K562 (cell line): Measurements from ENCODE around the gene PSAP. TPM values are rescaled to one million over a fixed set of nuclear protein-coding genes. Genes with fewer than 3 reads are reported as not detected.

ENCODE experiments used
- ATAC-seq: fragments of 200-7000 bp; cut with Tn5 transposase; 3 replicates; pipeline ENCODE4 v1.9.1; 2020; ENCODE audit warnings: moderate library complexity
- BruUV-seq: library from RNA; stranded (reverse); fragments of 400-500 nt; replicated peaks from 2 replicates; lab custom pipeline; 2021; lab: Mats Ljungman, UMichigan
- CTCF ChIA-PET: fragments of 300-600 bp; formaldehyde crosslinking; extraction: SDS; loops from one replicate; lab custom pipeline; 2021; ENCODE audit warnings: low intra/inter-chr PET ratio; lab: Yijun Ruan, JAX
- POLR2A ChIA-PET: fragments of 300-600, 350-650 bp; sonication (Branson Sonifier 250); formaldehyde crosslinking; extraction: SDS; loops from one replicate; lab custom pipeline; 2021; ENCODE audit warnings: antibody characterized with exemption, inconsistent platforms; lab: Yijun Ruan, JAX
- DNase-seq, 4 experiments: peaks; one replicate each; pipeline versions ENCODE4 v3.0.0 to v3.0.0-alpha.2; 2011 to 2018; ENCODE audit warnings: low spot score in 3 of 4, mixed read lengths in 3 of 4; ENCODE audit errors: extremely low read depth in 1 of 4
- FAIRE-seq: peaks from 2 replicates; lab custom pipeline; 2011; peaks lifted over from hg19 to GRCh38; lab: Jason Lieb, UNC
- H2AFZ ChIP-seq: 2 replicates; pipeline ENCODE4 v1.6.0; 2011; ENCODE audit warnings: low read depth, low read length, control low read depth, inconsistent platforms
- H3K27ac ChIP-seq: fragments of 200-600 bp; 3 replicates; pipeline ENCODE4 v1.8.0; 2011; ENCODE audit warnings: low read depth, mild to moderate bottlenecking, control low read depth, inconsistent platforms, low read length, moderate library complexity, mixed read lengths; ENCODE audit errors: extremely low read depth
- H3K27me3 ChIP-seq, 2 experiments: fragments of 300-600 bp in 1 of 2; 2 replicates in 1 of 2; 3 replicates in 1 of 2; pipeline versions ENCODE4 v1.6.0 to v1.8.0; 2011; ENCODE audit warnings: inconsistent platforms in 2 of 2, low read length in 2 of 2, mild to moderate bottlenecking in 1 of 2, mixed read lengths in 1 of 2, moderate library complexity in 1 of 2; ENCODE audit not compliant: control insufficient read depth in 2 of 2, insufficient read depth in 2 of 2
- H3K36me3 ChIP-seq: fragments of 300-600 bp; 3 replicates; pipeline ENCODE4 v1.8.0; 2011; ENCODE audit warnings: mild to moderate bottlenecking, low read length, inconsistent platforms; ENCODE audit not compliant: control insufficient read depth, insufficient read depth
- H3K4me1 ChIP-seq, 2 experiments: fragments of 200-600 bp in 1 of 2; replicated peaks in 1 of 2; 2 replicates in 1 of 2; 3 replicates in 1 of 2; pipeline versions ENCODE4 v1.5.1 to v1.8.0; 2011; ENCODE audit warnings: inconsistent platforms in 2 of 2, low read length in 2 of 2, mild to moderate bottlenecking in 1 of 2, mixed read lengths in 1 of 2, moderate library complexity in 1 of 2; ENCODE audit not compliant: control insufficient read depth in 2 of 2, insufficient read depth in 2 of 2
- H3K4me2 ChIP-seq: 2 replicates; pipeline ENCODE4 v1.6.1; 2011; ENCODE audit warnings: low read length, control low read depth, inconsistent platforms, mixed read lengths; ENCODE audit not compliant: insufficient read depth
- H3K4me3 ChIP-seq: fragments of 200-600 bp; sonication (generic), shearing (Covaris generic); 2 replicates; pipeline ENCODE4 v1.5.1; 2016; ENCODE audit warnings: control low read depth, inconsistent platforms
- H3K79me2 ChIP-seq: fragments of 200-600 bp; 3 replicates; pipeline ENCODE4 v1.8.0; 2011; ENCODE audit warnings: low read length, inconsistent platforms; ENCODE audit not compliant: control insufficient read depth, insufficient read depth
- H3K9ac ChIP-seq, 2 experiments: 2 replicates each; pipeline versions ENCODE4 v1.6.0 to v1.6.1; 2011; ENCODE audit warnings: low read depth in 2 of 2, low read length in 2 of 2, control low read depth in 1 of 2, inconsistent platforms in 1 of 2, mild to moderate bottlenecking in 1 of 2, mixed read lengths in 1 of 2; ENCODE audit not compliant: insufficient read depth in 1 of 2
- H3K9me1 ChIP-seq: one replicate; pipeline ENCODE4 v1.6.0; 2011; ENCODE audit warnings: inconsistent platforms, mild to moderate bottlenecking, low read length, moderate library complexity; ENCODE audit not compliant: control insufficient read depth, insufficient read depth
- H3K9me3 ChIP-seq: replicated peaks from 2 replicates; pipeline ENCODE4 v1.5.1; 2011; ENCODE audit warnings: low read depth, low read length, inconsistent platforms; ENCODE audit not compliant: control insufficient read depth, insufficient read depth
- H4K20me1 ChIP-seq: replicated peaks from 2 replicates; pipeline ENCODE4 v1.6.1; 2011; ENCODE audit warnings: low read length, inconsistent platforms, mixed read lengths; ENCODE audit not compliant: control insufficient read depth, insufficient read depth
- KHSRP ChIP-seq: fragments of 450-650 bp; IDR thresholded peaks from 2 replicates; pipeline ENCODE4 v1.6.1; 2017
- NCOA2 ChIP-seq, 2 experiments: fragments of 450-650 bp; IDR thresholded peaks; 2 replicates each; pipeline ENCODE4 v1.6.1; 2018; ENCODE audit warnings: mild to moderate bottlenecking in 2 of 2, moderate library complexity in 1 of 2; ENCODE audit not compliant: partially characterized antibody in 2 of 2
- OTX1 ChIP-seq: fragments of 450-650 bp; formaldehyde crosslinking; IDR thresholded peaks from 2 replicates; pipeline ENCODE4 v1.4.0; 2022; ENCODE audit warnings: mild to moderate bottlenecking
- POLR2G ChIP-seq: fragments of 200-400 bp; formaldehyde crosslinking; IDR thresholded peaks from 2 replicates; pipeline ENCODE4 v1.6.1; 2017; ENCODE audit warnings: low read depth, mild to moderate bottlenecking, antibody characterized with exemption, low read length, moderate library complexity
- RBM22 ChIP-seq: fragments of 200-400 bp; formaldehyde crosslinking; IDR thresholded peaks from 2 replicates; pipeline ENCODE4 v1.6.1; 2018; ENCODE audit warnings: low read length, low read depth; ENCODE audit not compliant: poor library complexity, severe bottlenecking
- SNIP1 ChIP-seq: fragments of 450-650 bp; IDR thresholded peaks from 2 replicates; pipeline ENCODE4 v1.7.1; 2017; ENCODE audit warnings: low read depth, mild to moderate bottlenecking
- SRSF1 ChIP-seq: fragments of 200-400 bp; formaldehyde crosslinking; IDR thresholded peaks from 2 replicates; pipeline ENCODE4 v1.6.1; 2017; ENCODE audit warnings: mild to moderate bottlenecking, low read depth, low read length, moderate library complexity
- WGBS: fragments of 100-300 bp; shearing (Covaris generic); methylation state at CpG from one replicate; pipeline ENCODE4 v1.1.6; 2016; ENCODE audit warnings: low coverage, mixed read lengths; ENCODE audit not compliant: insufficient coverage; ENCODE audit errors: missing lambda C conversion rate; 5-methylcytosine and 5-hydroxymethylcytosine counted together
- in situ Hi-C: fragments of 300-500 bp; cut with MboI; formaldehyde crosslinking; loops from 4 replicates; pipeline ENCODE4 v1.15.0; 2018; ENCODE audit warnings: inconsistent platforms, mixed read lengths
- intact Hi-C: fragments of 100-400 bp; cut with micrococcal nuclease; formaldehyde crosslinking; loops from 2 replicates; pipeline ENCODE4 v1.14.2; 2022
- polyA plus RNA-seq, 8 experiments: library from polyadenylated mRNA; depleted of rRNA in 4 of 8; stranded (reverse) in 5 of 8; unstranded in 3 of 8; fragments of >200 nt; fragmentation: Nextera tagmentation in 2 of 8; fragmentation: Illumina TruSeq in 1 of 8; extraction: Ambion mirVana in 2 of 8; extraction: Trizol in 1 of 8; gene quantifications; 2 replicates each; pipeline versions ENCODE4 v1.2.1 to v1.2.3, GENCODE V29; 2011 to 2014; ENCODE audit warnings: inconsistent platforms in 1 of 8, missing spikeins in 1 of 8
- total RNA-seq, 7 experiments: library from RNA; depleted of rRNA in 6 of 7; stranded (reverse); fragments of >200 nt in 6 of 7; fragmentation: Illumina TruSeq in 2 of 7; extraction: Trizol in 2 of 7; gene quantifications; 2 replicates each; pipeline versions ENCODE4 v1.2.1 to v1.2.3, GENCODE V29; 2011 to 2021; ENCODE audit warnings: low replicate concordance in 1 of 7
- TF ChIP-seq, protein P1 (sequence below): sonication (generic); formaldehyde crosslinking; IDR thresholded peaks from 2 replicates; pipeline ENCODE4 v1.9.0; 2022; ENCODE audit warnings: mild to moderate bottlenecking, missing genetic modification reagents

Gene PSAP
- total and polyA plus RNA-seq, 9 of the 15 experiments (the other 6 are each of a cell fraction or from before 2014, with no cell fraction given) = 245 to 700 (median 429) TPM

DNA sequence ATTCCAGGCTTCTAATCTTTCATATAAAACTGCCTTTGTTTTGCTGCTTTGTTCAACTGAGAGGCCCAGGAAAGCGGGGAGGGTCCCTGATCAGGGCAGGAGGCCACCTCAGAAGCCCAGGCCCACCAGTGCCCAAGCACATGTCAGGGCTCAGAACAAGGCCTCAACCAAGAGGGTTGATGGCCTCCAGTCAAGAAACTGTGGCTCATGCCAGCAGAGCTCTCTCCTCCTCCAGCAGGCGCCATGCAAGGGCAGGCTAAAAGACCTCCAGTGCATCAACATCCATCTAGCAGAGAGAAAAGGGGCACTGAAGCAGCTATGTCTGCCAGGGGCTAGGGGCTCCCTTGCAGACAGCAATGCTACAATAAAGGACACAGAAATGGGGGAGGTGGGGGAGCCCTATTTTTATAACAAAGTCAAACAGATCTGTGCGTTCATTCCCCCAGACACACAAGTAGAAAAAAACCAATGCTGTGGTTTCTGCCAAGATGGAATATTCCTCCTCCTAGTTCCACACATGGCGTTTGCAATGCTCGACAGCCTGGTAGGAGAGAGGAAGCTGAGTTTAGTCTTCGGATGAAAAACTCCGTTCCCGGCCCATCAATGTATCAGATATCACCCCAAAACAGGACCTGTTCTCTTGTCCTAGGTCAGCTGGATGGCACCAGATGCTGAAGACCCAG is 34.0 kb downstream of the PSAP start:
- ATAC-seq = no peak
- 0 out of 4 replicates have a peak overlapping the region, but pooled peaks of 1 of the 2 experiments have one; percentile 30 for H3K9ac ChIP-seq
- no peak for TF ChIP-seq OTX1
- TF ChIP-seq, protein P1, sequence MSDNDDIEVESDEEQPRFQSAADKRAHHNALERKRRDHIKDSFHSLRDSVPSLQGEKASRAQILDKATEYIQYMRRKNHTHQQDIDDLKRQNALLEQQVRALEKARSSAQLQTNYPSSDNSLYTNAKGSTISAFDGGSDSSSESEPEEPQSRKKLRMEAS (CRISPR knock-in tag) = 0 out of 2 replicates have a peak, but pooled peaks have one; percentile 16
- no peak for DNase-seq
- intact Hi-C loops (no loop called here), in situ Hi-C loops (loop anchor here (10.0 kb wide), 1 partner anchor 432 kb away; no protein-coding TSS in a partner anchor)
- H2AFZ ChIP-seq = no peak overlapping the region
- no peak overlapping the region for H3K4me3 ChIP-seq
- H4K20me1 ChIP-seq = peaks cover 6% of the 10 kb centered on the region; the same call in 1 of the 2 replicates
- peaks cover 0 to 26% of the 10 kb centered on the region in 2 experiments; a peak in 3 of 5 replicates for H3K4me1 ChIP-seq
- TSS peak; percentile 62 for BruUV-seq
- ChIA-PET POLR2A (interaction anchor here (0.7 to 5.0 kb wide), 3 partner anchors 9 to 25 kb away, joined by 3 to 31 read pairs (median 4); no protein-coding TSS in a partner anchor), CTCF (no interaction called here)
- 87% methylated on average over 8 of the region's 8 CpGs for WGBS
- H3K9me3 ChIP-seq = no peaks in the 10 kb centered on the region
- H3K27me3 ChIP-seq = no peaks in the 10 kb centered on the region
- FAIRE-seq = no peak
- H3K9me1 ChIP-seq = no peaks in the 10 kb centered on the region
- peaks cover 78% of the 10 kb centered on the region for H3K36me3 ChIP-seq
- no peaks in the 10 kb centered on the region for H3K79me2 ChIP-seq
- no peak overlapping the region for H3K27ac ChIP-seq
- H3K4me2 ChIP-seq = no peak overlapping the region

DNA sequence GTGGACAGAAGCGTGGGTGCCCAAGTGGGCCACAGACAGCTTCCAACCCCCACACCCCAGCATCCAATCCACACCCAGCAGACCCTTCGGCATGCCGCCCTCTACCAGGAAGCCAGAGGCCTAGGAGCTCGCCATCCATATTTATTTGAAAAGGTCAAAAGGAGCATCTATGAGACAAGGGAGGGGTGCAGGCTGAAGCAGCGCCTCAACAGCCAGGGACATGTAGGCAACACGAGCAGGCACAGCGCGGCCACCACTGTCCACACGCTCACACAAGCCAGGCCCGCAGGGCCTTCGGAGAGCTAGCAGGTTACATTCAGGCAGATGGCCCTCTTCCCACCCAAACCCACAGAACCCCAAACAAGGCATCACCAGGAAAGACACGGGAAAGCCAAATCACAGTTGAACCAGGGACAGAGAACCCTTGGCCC is 34.6 kb downstream of the PSAP start:
- H4K20me1 ChIP-seq = peaks cover 6% of the 10 kb centered on the region; the same call in 1 of the 2 replicates
- ChIA-PET POLR2A (interaction anchor here (1.0 to 5.0 kb wide), 6 partner anchors 9 to 504 kb away, joined by 3 to 31 read pairs (median 4); no protein-coding TSS in a partner anchor), CTCF (no interaction called here)
- FAIRE-seq (no peak), ATAC-seq (no peak), DNase-seq (no peak)
- H3K9me3 ChIP-seq = no peaks in the 10 kb centered on the region
- peaks cover 0 to 33% of the 10 kb centered on the region in 2 experiments; a peak in 3 of 5 replicates for H3K4me1 ChIP-seq
- intact Hi-C loops = no loop called here
- TF ChIP-seq KHSRP = no peak
- TF ChIP-seq RBM22 = peak; percentile 94
- no peak for TF ChIP-seq NCOA2 (IDR thresholded peaks at IDR 0.05; ENCODE audit: partially characterized antibody in 2 of 2)
- TF ChIP-seq SNIP1 = no peak
- TF ChIP-seq SRSF1 = no peak
- TF ChIP-seq POLR2G = peak; percentile 64
- peak overlapping the region in 1 of 2 experiments; percentile 10; a peak in 1 of 4 replicates for H3K9ac ChIP-seq
- no peak overlapping the region for H3K27ac ChIP-seq
- H3K27me3 ChIP-seq = no peaks in the 10 kb centered on the region
- no peaks in the 10 kb centered on the region for H3K9me1 ChIP-seq
- no TSS peak for BruUV-seq
- peaks cover 72% of the 10 kb centered on the region for H3K36me3 ChIP-seq
- WGBS = 88% methylated on average over 12 of the region's 12 CpGs
- in situ Hi-C loops = loop anchor here (10.0 kb wide), 1 partner anchor 432 kb away; no protein-coding TSS in a partner anchor
- no peak overlapping the region for H2AFZ ChIP-seq
- no peak overlapping the region for H3K4me2 ChIP-seq
- H3K79me2 ChIP-seq = no peaks in the 10 kb centered on the region
- no peak overlapping the region for H3K4me3 ChIP-seq
